OCI-LY3 (cell line): Measurements from ENCODE around the gene BAX.

ENCODE experiments used
- EZH2phosphoT487 ChIP-seq: fragments of 200-600 bp; shearing (Covaris generic); IDR thresholded peaks from 2 replicates; pipeline ENCODE4 v1.6.1; 2018; ENCODE audit warnings: antibody characterized with exemption, mixed run types, low read depth
- TF ChIP-seq, protein P1 (sequence below): fragments of 200-600, 300-600 bp; sonication (generic); IDR thresholded peaks from 2 replicates; pipeline ENCODE4 v1.5.1; 2014; ENCODE audit warnings: antibody characterized with exemption, low read length, low read depth

DNA sequence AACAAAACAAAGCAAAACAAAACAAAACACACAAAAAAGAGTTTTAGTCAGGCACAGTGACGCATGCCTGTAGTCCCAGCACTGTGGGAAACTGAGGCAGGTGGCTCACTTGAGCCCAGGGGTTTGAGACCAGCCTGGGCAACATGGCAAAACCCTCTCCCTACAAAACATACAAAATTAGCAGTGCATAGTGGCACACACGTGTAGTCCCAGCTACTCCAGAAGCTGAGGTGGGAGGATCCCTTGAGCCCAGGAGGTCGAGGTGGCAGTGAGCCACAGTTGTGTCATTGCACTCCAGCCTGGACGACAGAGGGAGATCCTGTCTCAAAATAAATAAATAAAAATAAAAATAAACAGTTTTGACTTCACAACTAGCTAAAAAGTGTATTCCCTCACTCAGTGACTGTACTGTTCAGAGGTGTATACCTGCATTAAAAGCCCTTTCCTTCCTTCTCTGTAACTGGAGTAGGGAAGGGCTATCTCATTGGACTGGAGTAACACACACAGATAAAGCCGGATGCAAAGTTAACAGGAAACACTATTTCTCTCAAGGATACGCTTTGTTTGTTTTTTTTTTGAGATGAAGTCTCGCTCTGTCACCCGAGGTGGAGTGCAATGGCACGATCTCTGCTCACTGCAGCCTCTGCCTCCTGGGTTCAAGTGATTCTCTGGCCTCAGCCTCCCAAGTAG, 3.7 kb upstream of the BAX start:
- TF ChIP-seq, protein P1, sequence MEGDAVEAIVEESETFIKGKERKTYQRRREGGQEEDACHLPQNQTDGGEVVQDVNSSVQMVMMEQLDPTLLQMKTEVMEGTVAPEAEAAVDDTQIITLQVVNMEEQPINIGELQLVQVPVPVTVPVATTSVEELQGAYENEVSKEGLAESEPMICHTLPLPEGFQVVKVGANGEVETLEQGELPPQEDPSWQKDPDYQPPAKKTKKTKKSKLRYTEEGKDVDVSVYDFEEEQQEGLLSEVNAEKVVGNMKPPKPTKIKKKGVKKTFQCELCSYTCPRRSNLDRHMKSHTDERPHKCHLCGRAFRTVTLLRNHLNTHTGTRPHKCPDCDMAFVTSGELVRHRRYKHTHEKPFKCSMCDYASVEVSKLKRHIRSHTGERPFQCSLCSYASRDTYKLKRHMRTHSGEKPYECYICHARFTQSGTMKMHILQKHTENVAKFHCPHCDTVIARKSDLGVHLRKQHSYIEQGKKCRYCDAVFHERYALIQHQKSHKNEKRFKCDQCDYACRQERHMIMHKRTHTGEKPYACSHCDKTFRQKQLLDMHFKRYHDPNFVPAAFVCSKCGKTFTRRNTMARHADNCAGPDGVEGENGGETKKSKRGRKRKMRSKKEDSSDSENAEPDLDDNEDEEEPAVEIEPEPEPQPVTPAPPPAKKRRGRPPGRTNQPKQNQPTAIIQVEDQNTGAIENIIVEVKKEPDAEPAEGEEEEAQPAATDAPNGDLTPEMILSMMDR, result no peak
- no peak for TF ChIP-seq EZH2phosphoT487
